Spinal cord (tissue), 10 donors: ENCODE measurements around the gene WWTR1. TPM values are rescaled to one million over a fixed set of nuclear protein-coding genes. Genes with fewer than 3 reads are reported as not detected.
A peak's percentile ranks its signal among the peaks of the same experiment; 100 is the strongest.

Experiments
- DNase-seq, 6 donors: peaks; one replicate each; pipeline versions ENCODE4 v3.0.0 to v3.0.0-alpha.2; 2013 to 2015; ENCODE audit warnings: low spot score in 6 of 6, low read depth in 4 of 6
- H3K27ac ChIP-seq: one replicate; pipeline ENCODE4 v1.5.1; 2013; ENCODE audit warnings: low read depth, low read length, control low read depth
- H3K27me3 ChIP-seq: one replicate; pipeline ENCODE4 v1.6.1; 2013; ENCODE audit warnings: low read length; ENCODE audit not compliant: control insufficient read depth, insufficient read depth
- H3K36me3 ChIP-seq: one replicate; pipeline ENCODE4 v1.6.1; 2013; ENCODE audit warnings: low read length; ENCODE audit not compliant: control insufficient read depth, insufficient read depth
- H3K4me1 ChIP-seq: one replicate; pipeline ENCODE4 v1.6.1; 2013; ENCODE audit warnings: low read length; ENCODE audit not compliant: control insufficient read depth, insufficient read depth
- H3K4me3 ChIP-seq: one replicate; pipeline ENCODE4 v1.5.1; 2013; ENCODE audit warnings: low read depth, low read length, control low read depth
- H3K9me3 ChIP-seq: one replicate; pipeline ENCODE4 v1.6.1; 2013; ENCODE audit warnings: low read length; ENCODE audit not compliant: control insufficient read depth, insufficient read depth
- WGBS: methylation state at CpG from one replicate; pipeline ENCODE4 v1.1.5; 2013; ENCODE audit warnings: missing lambda C conversion rate; ENCODE audit not compliant: insufficient coverage; 5-methylcytosine and 5-hydroxymethylcytosine counted together
- polyA plus RNA-seq, 2 donors: library from polyadenylated mRNA; unstranded; fragments of 120-200 nt; gene quantifications; one replicate each; pipeline ENCODE4 v1.2.1, GENCODE V29; 2013; ENCODE audit not compliant: insufficient read length in 2 of 2
- total RNA-seq, 2 donors: library from RNA; depleted of rRNA in 1 of 2; stranded (reverse); fragments of 120-200 nt in 1 of 2; fragments of >200 nt in 1 of 2; gene quantifications; one replicate each; pipeline versions ENCODE4 v1.2.3 to v1.2.4, GENCODE V29; 2013 to 2014
- donor health status: healthy.

Gene WWTR1
- total and polyA plus RNA-seq, 4 donors = 41.7 to 58.8 (median 44.1) TPM

DNA sequence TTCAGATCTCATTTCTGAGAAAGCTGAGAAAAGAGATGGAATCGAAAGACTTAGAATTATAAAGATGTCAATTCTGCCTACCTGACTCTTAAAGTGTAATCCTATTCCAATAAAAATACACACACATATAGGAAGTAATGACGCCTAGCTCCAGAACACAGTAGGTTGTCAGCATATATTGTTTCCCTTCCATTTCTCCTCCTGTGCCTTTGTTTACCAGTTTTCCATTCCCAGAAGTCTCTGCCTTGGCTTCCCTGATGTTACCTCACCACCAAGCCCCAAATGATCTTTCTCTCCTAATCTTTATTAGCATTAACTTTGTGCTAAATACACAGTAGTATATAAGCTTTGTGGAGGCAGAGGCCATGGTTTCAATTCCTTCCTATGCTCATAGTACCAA, 143.4 kb downstream of the WWTR1 start:
- Histone ChIP-seq H3K27ac (no peak overlapping the region), H3K27me3 (no peaks in the 10 kb centered on the region), H3K4me1 (no peaks in the 10 kb centered on the region), H3K4me3 (no peak overlapping the region), H3K36me3 (no peaks in the 10 kb centered on the region), H3K9me3 (no peaks in the 10 kb centered on the region)
- no CpG with 5 or more reads among the region's 2 CpGs for WGBS
- DNase-seq = no peak

DNA sequence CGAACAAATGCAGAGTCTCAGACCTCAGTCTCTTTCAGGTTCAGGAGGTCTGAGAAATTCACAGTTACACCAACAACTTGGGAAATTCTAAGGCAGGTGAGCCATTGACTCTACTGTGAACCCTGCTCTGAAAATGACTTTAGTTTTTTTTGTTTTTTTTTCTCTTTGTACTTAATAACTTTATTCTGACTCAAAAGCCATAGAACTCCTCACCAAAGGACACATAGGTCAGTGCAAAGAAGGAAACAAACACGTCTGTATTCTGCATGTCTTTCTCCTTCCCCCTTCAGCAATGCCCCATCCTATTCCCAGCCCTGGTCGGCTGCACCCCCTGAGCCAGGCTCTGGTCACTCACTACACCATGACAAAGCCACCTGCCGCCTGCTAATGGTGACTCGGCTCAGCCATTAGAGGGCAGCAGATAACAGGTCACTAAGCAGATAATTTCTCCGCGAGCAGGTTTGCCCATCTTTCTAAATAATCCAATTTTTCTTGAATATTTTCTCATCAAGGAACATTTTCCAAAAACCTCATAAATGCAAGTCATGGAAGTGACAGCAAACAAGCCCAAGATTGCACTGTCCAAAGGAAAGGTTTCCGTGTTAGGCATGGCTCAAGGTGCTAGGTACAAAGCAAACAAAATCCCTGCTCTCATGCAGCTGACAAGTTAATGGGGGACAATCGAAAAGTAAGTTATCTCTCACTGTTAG, 145.6 kb downstream of the WWTR1 start:
- no peak overlapping the region for H3K27ac ChIP-seq
- H3K27me3 ChIP-seq = no peaks in the 10 kb centered on the region
- DNase-seq = peak in 5 of 6 donors; percentile 31 to 89 (median 54)
- H3K36me3 ChIP-seq = no peaks in the 10 kb centered on the region
- H3K4me1 ChIP-seq = no peaks in the 10 kb centered on the region
- WGBS = 17% methylated on average over 8 of the region's 9 CpGs
- H3K4me3 ChIP-seq = no peak overlapping the region
- no peaks in the 10 kb centered on the region for H3K9me3 ChIP-seq

DNA sequence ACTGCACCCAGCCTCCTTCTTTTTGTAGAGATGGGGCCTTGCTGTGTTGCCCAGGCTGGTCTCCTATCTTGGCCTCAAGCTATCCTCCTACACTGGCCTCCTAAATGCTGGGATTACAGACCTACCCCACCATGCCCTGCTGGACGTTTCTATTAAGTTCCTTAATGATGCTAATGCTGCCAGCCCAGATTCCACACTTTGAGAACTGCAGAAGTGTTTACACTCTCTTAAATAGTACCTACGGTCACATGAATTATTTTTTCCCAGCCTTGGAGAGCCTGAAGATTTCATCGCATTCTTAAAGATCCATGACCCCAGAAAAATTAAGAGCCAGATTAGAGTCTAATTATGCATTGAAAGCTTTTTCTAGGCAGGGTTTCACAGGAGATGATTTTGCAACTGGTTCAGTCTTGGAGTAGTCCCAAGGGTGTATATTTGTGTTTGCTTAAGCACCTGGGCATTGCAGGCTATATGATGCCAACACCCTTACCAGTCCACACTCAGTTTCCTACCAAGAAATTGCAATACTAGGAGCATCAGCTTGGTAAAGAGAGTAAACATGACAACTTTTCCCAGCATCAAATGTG, 146.7 kb downstream of the WWTR1 start:
- no peaks in the 10 kb centered on the region for H3K27me3 ChIP-seq
- DNase-seq = no peak
- H3K36me3 ChIP-seq = no peaks in the 10 kb centered on the region
- no peak overlapping the region for H3K27ac ChIP-seq
- WGBS = 75% methylated on average over 1 of the region's 3 CpGs
- no peak overlapping the region for H3K4me3 ChIP-seq
- H3K9me3 ChIP-seq = no peaks in the 10 kb centered on the region
- no peaks in the 10 kb centered on the region for H3K4me1 ChIP-seq

DNA sequence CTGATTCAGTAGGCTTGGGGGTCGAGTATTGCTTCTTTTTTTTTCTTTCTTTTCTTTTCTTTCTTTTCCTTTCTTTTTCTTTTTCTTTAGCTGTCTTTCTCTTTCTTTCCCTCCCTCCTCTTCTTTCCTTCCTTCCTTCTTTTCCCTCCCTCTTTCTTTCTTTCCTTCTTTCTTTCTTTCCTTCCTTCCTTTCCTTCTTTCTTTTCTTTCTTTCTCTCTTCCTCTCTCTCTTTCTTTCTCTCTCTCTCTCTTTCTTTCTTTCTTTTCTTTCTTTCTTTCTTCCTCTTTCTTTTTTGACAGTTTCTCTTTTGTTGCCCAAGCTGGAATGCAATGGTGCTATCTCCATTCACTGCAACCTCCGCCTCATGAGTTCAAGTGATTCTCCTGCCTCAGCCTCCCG, 147.3 kb downstream of the WWTR1 start:
- no peak for DNase-seq
- 80% methylated on average over 1 of the region's 3 CpGs for WGBS
- Histone ChIP-seq H3K4me3 (no peak overlapping the region), H3K9me3 (no peaks in the 10 kb centered on the region), H3K4me1 (no peaks in the 10 kb centered on the region), H3K36me3 (no peaks in the 10 kb centered on the region), H3K27me3 (no peaks in the 10 kb centered on the region), H3K27ac (no peak overlapping the region)

DNA sequence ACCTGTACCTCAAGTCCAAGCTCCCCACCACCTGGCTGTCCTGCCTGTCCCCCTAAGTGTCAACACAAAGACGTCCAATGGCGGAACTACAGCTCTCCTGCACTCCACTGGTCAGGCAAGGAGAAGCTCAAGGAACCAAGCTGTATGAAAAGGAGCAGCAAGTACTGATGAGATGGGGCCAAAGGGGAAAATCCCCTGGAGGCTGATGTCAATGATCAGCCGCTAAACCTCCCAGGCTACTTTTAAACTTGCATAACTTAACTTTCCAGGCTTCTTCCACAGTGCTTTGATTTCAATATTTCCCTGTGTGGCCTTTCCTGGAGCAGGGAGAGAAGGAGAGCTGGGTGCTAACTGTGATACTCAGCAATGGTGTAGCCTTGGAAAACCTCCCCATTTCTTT, 148.3 kb downstream of the WWTR1 start:
- H3K9me3 ChIP-seq = no peaks in the 10 kb centered on the region
- 100% methylated on average over 2 of the region's 3 CpGs for WGBS
- H3K4me3 ChIP-seq = no peak overlapping the region
- no peaks in the 10 kb centered on the region for H3K27me3 ChIP-seq
- DNase-seq = no peak
- H3K36me3 ChIP-seq = no peaks in the 10 kb centered on the region
- no peak overlapping the region for H3K27ac ChIP-seq
- H3K4me1 ChIP-seq = no peaks in the 10 kb centered on the region

DNA sequence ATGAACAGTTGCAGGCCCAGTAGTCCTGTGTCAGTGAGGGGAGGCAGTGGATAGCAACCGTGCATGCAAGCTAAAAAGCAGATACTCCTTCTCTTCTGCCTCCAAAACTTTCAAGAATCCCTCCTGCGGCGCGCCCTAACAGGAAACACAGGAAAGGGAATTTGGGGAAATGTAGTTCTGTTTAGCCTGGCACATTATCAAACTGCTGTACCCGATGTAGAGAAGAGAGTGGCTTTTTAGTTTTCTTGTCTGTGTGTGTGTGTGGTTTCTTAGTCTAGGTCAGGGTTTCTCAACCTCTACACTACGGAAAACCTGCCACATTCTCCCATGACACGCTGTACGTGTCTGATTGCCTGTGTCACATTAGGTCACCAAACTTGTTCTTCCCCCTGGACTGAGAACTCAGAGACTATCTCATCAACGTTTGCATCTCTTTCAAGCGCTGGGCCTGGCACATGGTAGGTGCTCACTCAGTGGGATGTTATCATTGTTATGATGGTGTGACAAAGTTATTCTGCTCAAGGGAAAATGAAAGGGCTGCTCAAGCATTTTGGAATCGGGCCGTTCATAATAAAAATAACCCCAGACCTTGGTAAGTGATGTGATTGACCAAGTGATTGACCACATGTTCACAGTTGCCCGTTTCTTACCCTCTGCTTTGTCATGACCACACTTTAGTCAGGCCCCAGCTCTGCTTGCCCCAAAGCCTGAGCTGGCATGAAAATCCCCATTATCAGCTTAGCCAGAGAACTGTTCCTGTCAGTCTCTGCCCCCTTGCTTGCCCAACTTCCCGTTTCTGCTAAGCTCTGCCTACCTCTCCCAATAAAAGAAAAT, 150.1 kb downstream of the WWTR1 start:
- Histone ChIP-seq H3K9me3 (no peaks in the 10 kb centered on the region), H3K4me1 (no peaks in the 10 kb centered on the region), H3K36me3 (no peaks in the 10 kb centered on the region), H3K27ac (no peak overlapping the region), H3K4me3 (no peak overlapping the region), H3K27me3 (no peaks in the 10 kb centered on the region)
- DNase-seq = peak in 1 of 6 donors; percentile 29
- 74% methylated on average over 3 of the region's 14 CpGs for WGBS

DNA sequence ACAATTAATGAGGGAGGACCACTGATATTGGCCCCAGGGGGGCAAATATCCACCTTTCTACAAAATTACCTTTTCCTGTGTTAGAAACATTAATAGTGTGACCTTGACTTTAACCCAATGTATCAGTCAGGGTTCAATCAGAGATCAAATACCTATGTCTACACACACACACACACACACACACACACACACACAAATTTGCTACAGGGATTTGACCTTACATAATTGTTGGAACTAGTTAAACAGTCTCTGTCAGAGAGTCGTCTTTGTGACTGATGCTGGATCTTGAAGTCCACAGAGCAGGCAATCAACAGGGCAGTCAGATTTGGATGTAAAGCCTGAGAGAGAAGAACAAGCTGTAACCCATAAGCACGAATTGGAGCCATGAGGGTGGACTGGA, 150.9 kb downstream of the WWTR1 start:
- Histone ChIP-seq H3K27ac (no peak overlapping the region), H3K27me3 (no peaks in the 10 kb centered on the region), H3K9me3 (no peaks in the 10 kb centered on the region), H3K4me1 (no peaks in the 10 kb centered on the region), H3K4me3 (no peak overlapping the region), H3K36me3 (no peaks in the 10 kb centered on the region)
- no peak for DNase-seq
- 76% methylated on average over 2 of the region's 2 CpGs for WGBS

DNA sequence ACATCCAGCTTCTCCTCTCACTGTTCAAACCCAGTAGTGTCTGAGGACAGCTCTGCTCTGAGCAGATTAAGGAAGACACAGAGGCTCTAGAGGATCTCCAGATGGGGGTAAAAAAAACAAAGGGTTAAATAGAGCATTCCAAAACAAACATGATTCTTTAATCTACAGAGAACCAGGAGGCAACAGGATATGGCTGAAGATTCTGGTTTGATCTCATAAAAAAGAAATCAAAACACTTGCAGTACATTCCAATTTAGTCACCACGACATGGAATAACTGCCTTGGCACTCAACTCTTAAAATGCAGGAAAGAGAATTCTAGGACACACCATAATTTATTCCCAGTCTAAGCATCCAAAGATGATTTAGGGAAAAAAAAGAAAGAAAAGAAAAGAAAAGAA, 151.3 kb downstream of the WWTR1 start:
- Histone ChIP-seq H3K4me3 (no peak overlapping the region), H3K4me1 (no peaks in the 10 kb centered on the region), H3K27me3 (no peaks in the 10 kb centered on the region), H3K9me3 (no peaks in the 10 kb centered on the region), H3K27ac (no peak overlapping the region), H3K36me3 (no peaks in the 10 kb centered on the region)
- no CpG with 5 or more reads among the region's 1 CpG for WGBS
- no peak for DNase-seq

DNA sequence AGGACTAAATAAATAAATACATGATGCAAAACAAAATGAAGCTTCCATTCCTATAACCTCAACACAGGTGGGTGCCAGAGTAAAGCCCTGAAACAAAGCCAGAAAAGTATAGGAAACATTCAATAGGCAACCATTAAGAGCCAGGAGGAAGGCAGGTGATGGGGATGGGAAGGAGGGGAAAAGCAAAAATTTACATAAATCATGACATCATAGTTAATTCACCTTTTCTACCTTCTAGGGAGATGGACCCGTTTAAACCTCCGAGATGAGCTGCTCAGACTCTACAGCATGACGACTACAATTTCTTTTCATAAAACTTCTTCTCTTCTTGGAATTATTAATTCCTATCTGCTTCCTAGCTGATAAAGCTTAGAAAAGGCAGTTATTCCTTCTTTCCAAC, 155.4 kb downstream of the WWTR1 start:
- H3K27ac ChIP-seq = no peak overlapping the region
- H3K9me3 ChIP-seq = no peaks in the 10 kb centered on the region
- H3K4me3 ChIP-seq = no peak overlapping the region
- WGBS = 100% methylated on average over 2 of the region's 3 CpGs
- no peak for DNase-seq
- H3K36me3 ChIP-seq = no peaks in the 10 kb centered on the region
- H3K27me3 ChIP-seq = no peaks in the 10 kb centered on the region
- H3K4me1 ChIP-seq = no peaks in the 10 kb centered on the region
